H9 (cell line): ENCODE data around the gene TTR. TPM values are rescaled to one million over a fixed set of nuclear protein-coding genes. Genes with fewer than 3 reads are reported as not detected.

Source experiments
- DNase-seq: peaks from one replicate; pipeline ENCODE4 v3.0.0-alpha.2; 2017
- H2AFZ ChIP-seq: one replicate; pipeline ENCODE4 v1.6.1; 2013; ENCODE audit warnings: mild to moderate bottlenecking, low read length, control low read depth, moderate library complexity
- H2AK5ac ChIP-seq: 2 replicates; pipeline ENCODE4 v1.6.1; 2013; ENCODE audit warnings: low read length, control low read depth, mixed read lengths; ENCODE audit not compliant: insufficient read length
- H2BK120ac ChIP-seq: one replicate; pipeline ENCODE4 v1.6.1; 2013; ENCODE audit warnings: low read depth, mild to moderate bottlenecking, low read length, control low read depth, inconsistent platforms; ENCODE audit not compliant: poor library complexity, severe bottlenecking
- H2BK12ac ChIP-seq: 2 replicates; pipeline ENCODE4 v1.6.1; 2013; ENCODE audit warnings: low read length, control low read depth, mixed read lengths, low read depth; ENCODE audit not compliant: insufficient read length
- H2BK15ac ChIP-seq: 2 replicates; pipeline ENCODE4 v1.6.1; 2013; ENCODE audit warnings: low read depth, low read length, control low read depth
- H2BK20ac ChIP-seq: one replicate; pipeline ENCODE4 v1.6.1; 2013; ENCODE audit warnings: low read depth, mild to moderate bottlenecking, low read length, control low read depth, inconsistent platforms; ENCODE audit not compliant: poor library complexity, severe bottlenecking
- H2BK5ac ChIP-seq: 2 replicates; pipeline ENCODE4 v1.6.1; 2013; ENCODE audit warnings: low read length, control low read depth, mixed read lengths; ENCODE audit not compliant: insufficient read length
- H3K14ac ChIP-seq: 2 replicates; pipeline ENCODE4 v1.6.1; 2013; ENCODE audit warnings: low read length, control low read depth; ENCODE audit not compliant: insufficient read depth
- H3K18ac ChIP-seq: 2 replicates; pipeline ENCODE4 v1.6.1; 2013; ENCODE audit warnings: low read depth, mild to moderate bottlenecking, mixed read lengths, low read length, control low read depth; ENCODE audit not compliant: insufficient read length
- H3K23ac ChIP-seq: 2 replicates; pipeline ENCODE4 v1.6.1; 2013; ENCODE audit warnings: low read length, control low read depth, mixed read lengths, low read depth; ENCODE audit not compliant: insufficient read length
- H3K23me2 ChIP-seq: 2 replicates; pipeline ENCODE4 v1.6.1; 2013; ENCODE audit warnings: low read depth, mild to moderate bottlenecking, mixed read lengths, low read length, control low read depth; ENCODE audit not compliant: insufficient read length, poor library complexity, severe bottlenecking
- H3K27ac ChIP-seq: 2 replicates; pipeline ENCODE4 v1.5.1; 2013; ENCODE audit warnings: low read length, control low read depth, mixed read lengths, low read depth; ENCODE audit not compliant: insufficient read length
- H3K27me3 ChIP-seq: 2 replicates; pipeline ENCODE4 v1.6.1; 2013; ENCODE audit warnings: low read length, control low read depth, inconsistent platforms; ENCODE audit not compliant: insufficient read depth
- H3K4ac ChIP-seq: 2 replicates; pipeline ENCODE4 v1.6.1; 2013; ENCODE audit warnings: low read depth, mild to moderate bottlenecking, control low read depth, inconsistent platforms, low read length, moderate library complexity
- H3K4me1 ChIP-seq: 2 replicates; pipeline ENCODE4 v1.6.1; 2013; ENCODE audit warnings: low read length, control low read depth, inconsistent platforms; ENCODE audit not compliant: insufficient read depth
- H3K4me2 ChIP-seq: 2 replicates; pipeline ENCODE4 v1.6.1; 2013; ENCODE audit warnings: low read length, control low read depth, mixed read lengths; ENCODE audit not compliant: insufficient read length, insufficient read depth
- H3K56ac ChIP-seq: 2 replicates; pipeline ENCODE4 v1.6.1; 2013; ENCODE audit warnings: low read depth, mild to moderate bottlenecking, mixed read lengths, low read length, control low read depth; ENCODE audit not compliant: insufficient read length
- H3K79me1 ChIP-seq: 2 replicates; pipeline ENCODE4 v1.6.1; 2013; ENCODE audit warnings: low read depth, mild to moderate bottlenecking, moderate library complexity, low read length, control low read depth, inconsistent platforms; ENCODE audit not compliant: insufficient read depth, poor library complexity, severe bottlenecking
- H3K79me2 ChIP-seq: 2 replicates; pipeline ENCODE4 v1.6.1; 2013; ENCODE audit warnings: low read length, control low read depth, inconsistent platforms; ENCODE audit not compliant: insufficient read depth
- H3K9ac ChIP-seq: 2 replicates; pipeline ENCODE4 v1.6.1; 2013; ENCODE audit warnings: low read length, control low read depth, mixed read lengths; ENCODE audit not compliant: insufficient read length; ENCODE audit errors: extremely low read depth
- H3K9me3 ChIP-seq: one replicate; pipeline ENCODE4 v1.6.1; 2013; ENCODE audit warnings: low read depth, low read length, inconsistent platforms; ENCODE audit not compliant: control insufficient read depth
- H3T11ph ChIP-seq: one replicate; pipeline ENCODE4 v1.6.1; 2013; ENCODE audit warnings: mild to moderate bottlenecking, low read length, control low read depth, inconsistent platforms
- H4K20me1 ChIP-seq: one replicate; pipeline ENCODE4 v1.6.1; 2013; ENCODE audit not compliant: control insufficient read depth, insufficient read length, insufficient read depth
- H4K5ac ChIP-seq: 2 replicates; pipeline ENCODE4 v1.6.1; 2013; ENCODE audit warnings: low read depth, mild to moderate bottlenecking, mixed read lengths, low read length, control low read depth; ENCODE audit not compliant: insufficient read length
- H4K8ac ChIP-seq: replicated peaks from 2 replicates; pipeline ENCODE4 v1.6.1; 2013; ENCODE audit warnings: low read length, control low read depth, mixed read lengths, low read depth; ENCODE audit not compliant: insufficient read length
- H4K91ac ChIP-seq: 2 replicates; pipeline ENCODE4 v1.6.1; 2013; ENCODE audit warnings: low read depth, mild to moderate bottlenecking, moderate library complexity, mixed read lengths, low read length, control low read depth; ENCODE audit not compliant: insufficient read length
- H3K27ac Mint-ChIP-seq, 3 experiments: 2 replicates in 2 of 3; 3 replicates in 1 of 3; pipeline ENCODE4 v1.8.0; 2020 to 2021; ENCODE audit warnings: mixed read lengths in 3 of 3, mild to moderate bottlenecking in 1 of 3, moderate library complexity in 1 of 3
- H3K27me3 Mint-ChIP-seq: 2 replicates; pipeline ENCODE4 v1.8.0; 2021; ENCODE audit warnings: low read depth, mild to moderate bottlenecking, moderate library complexity, mixed read lengths
- H3K36me3 Mint-ChIP-seq, 3 experiments: 2 replicates in 2 of 3; 3 replicates in 1 of 3; pipeline ENCODE4 v1.8.0; 2020 to 2021; ENCODE audit warnings: low read depth in 3 of 3, mixed read lengths in 3 of 3; ENCODE audit not compliant: insufficient read depth in 1 of 3
- H3K4me1 Mint-ChIP-seq, 2 experiments: 2 replicates each; pipeline ENCODE4 v1.8.0; 2020; ENCODE audit warnings: mixed read lengths in 2 of 2
- H3K4me3 Mint-ChIP-seq, 2 experiments: 2 replicates in 1 of 2; 3 replicates in 1 of 2; pipeline ENCODE4 v1.8.0; 2020 to 2021; ENCODE audit warnings: mild to moderate bottlenecking in 2 of 2, mixed read lengths in 2 of 2, moderate library complexity in 1 of 2
- H3K9me3 Mint-ChIP-seq, 2 experiments: 2 replicates in 1 of 2; 3 replicates in 1 of 2; pipeline ENCODE4 v1.8.0; 2020; ENCODE audit warnings: mild to moderate bottlenecking in 2 of 2, mixed read lengths in 2 of 2, moderate library complexity in 1 of 2
- CTCF ChIP-seq: fragments of 200-600 bp; sonication (generic); conservative IDR thresholded peaks from 3 replicates; pipeline ENCODE4 v1.8.0; 2021; ENCODE audit warnings: antibody characterized with exemption, mild to moderate bottlenecking
- WGBS: extraction: QIAGEN DNeasy Blood & Tissue Kit; methylation state at CpG from one replicate; pipeline ENCODE4 v1.1.7; 2013; ENCODE audit warnings: missing lambda C conversion rate, low lambda C conversion rate, mixed read lengths; ENCODE audit not compliant: insufficient read length; ENCODE audit errors: extremely low coverage; 5-methylcytosine and 5-hydroxymethylcytosine counted together
- total RNA-seq: library from RNA; stranded (reverse); gene quantifications from 2 replicates; pipeline ENCODE4 v1.2.1, GENCODE V29; 2021

TTR gene
- total RNA-seq, 1 experiment from 2014 or later = not detected

- peak; percentile 25; the same call in 1 of the 3 replicates for TF ChIP-seq CTCF
- H2BK15ac ChIP-seq = no peak overlapping the region
- H3K36me3 Mint-ChIP-seq = peaks cover 33 to 51% (median 44%) of the 10 kb centered on the region in 3 experiments
- no peak overlapping the region for H3K9ac ChIP-seq
- H3K4ac ChIP-seq = no peak overlapping the region
- H3K79me2 ChIP-seq = no peaks in the 10 kb centered on the region
- no peaks in the 10 kb centered on the region for H3K23me2 ChIP-seq
- no peaks in the 10 kb centered on the region for H3K4me1 ChIP-seq
- H3K56ac ChIP-seq = no peak overlapping the region
- no peaks in the 10 kb centered on the region for H4K20me1 ChIP-seq
- no peak overlapping the region for H3K27ac ChIP-seq
- no peak overlapping the region for H2AK5ac ChIP-seq
- no peak overlapping the region for H4K8ac ChIP-seq
- H3K14ac ChIP-seq = no peak overlapping the region
- H4K5ac ChIP-seq = no peak overlapping the region
- WGBS = no CpG with 5 or more reads among the region's 6 CpGs
- H2BK12ac ChIP-seq = no peak overlapping the region
- H3K18ac ChIP-seq = no peak overlapping the region
- no peak overlapping the region for H3K27ac Mint-ChIP-seq
- no peak overlapping the region for H2BK5ac ChIP-seq
- no peaks in the 10 kb centered on the region for H3K4me1 Mint-ChIP-seq
- no peak overlapping the region for H3T11ph ChIP-seq
- H3K27me3 Mint-ChIP-seq = no peaks in the 10 kb centered on the region
- peaks cover 10 to 13% of the 10 kb centered on the region in 2 experiments for H3K9me3 Mint-ChIP-seq
- no peak overlapping the region for H2BK20ac ChIP-seq
- H2AFZ ChIP-seq = no peak overlapping the region
- H3K27me3 ChIP-seq = no peaks in the 10 kb centered on the region
- no peak overlapping the region for H3K23ac ChIP-seq
- H3K4me3 Mint-ChIP-seq = no peak overlapping the region
- no peak overlapping the region for H4K91ac ChIP-seq
- no peaks in the 10 kb centered on the region for H3K79me1 ChIP-seq
- DNase-seq = no peak
- no peaks in the 10 kb centered on the region for H3K9me3 ChIP-seq
- H2BK120ac ChIP-seq = no peak overlapping the region
- H3K4me2 ChIP-seq = no peak overlapping the region
Measured at GRCh38 chr18:31626409-31626808, 34.7 kb downstream of the TTR start.
